ENCODE data around the gene CFAP74. TPM values are rescaled to one million over a fixed set of nuclear protein-coding genes. Genes with fewer than 3 reads are reported as not detected.

The CFAP74 gene
- total RNA-seq, 4 donors from 2014 or later = 0.13 TPM; not detected in 3

DNA sequence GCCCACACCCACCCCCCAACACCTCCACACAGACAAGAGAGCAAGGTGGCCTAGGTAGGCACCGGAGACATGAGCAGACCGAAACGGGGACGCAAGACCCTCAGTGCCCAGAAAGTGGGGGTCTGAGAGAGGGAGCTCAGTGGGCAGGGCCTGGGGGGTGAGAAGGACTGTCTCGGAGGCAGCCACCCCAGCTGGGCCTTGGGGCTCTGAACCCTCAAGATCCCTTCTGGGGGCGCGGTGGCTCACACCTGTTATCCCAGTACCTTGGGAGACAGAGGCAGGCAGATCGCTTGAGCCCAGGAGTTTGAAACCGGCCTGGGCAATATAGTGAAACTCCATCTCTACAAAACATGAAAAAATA, 103.6 kb downstream of the CFAP74 start:
- no peak for DNase-seq
- Histone ChIP-seq H3K36me3 (no peaks in the 10 kb centered on the region), H3K9me3 (no peaks in the 10 kb centered on the region), H3K4me3 (replicated peaks in 1 of 3) (no peak overlapping the region), H3K4me1 (peaks cover 2 to 4% of the 10 kb centered on the region in 2 donors), H3K27ac (no peak overlapping the region), H3K27me3 (no peaks in the 10 kb centered on the region)
- intact Hi-C loops (cut with DNase I) = no loop called here
- 90 to 93% methylated on average over 9 of the region's 9 CpGs for WGBS, 2 donors
- TF ChIP-seq POLR2A (IDR thresholded peaks at IDR 0.05) = no peak
- TF ChIP-seq, protein P1, sequence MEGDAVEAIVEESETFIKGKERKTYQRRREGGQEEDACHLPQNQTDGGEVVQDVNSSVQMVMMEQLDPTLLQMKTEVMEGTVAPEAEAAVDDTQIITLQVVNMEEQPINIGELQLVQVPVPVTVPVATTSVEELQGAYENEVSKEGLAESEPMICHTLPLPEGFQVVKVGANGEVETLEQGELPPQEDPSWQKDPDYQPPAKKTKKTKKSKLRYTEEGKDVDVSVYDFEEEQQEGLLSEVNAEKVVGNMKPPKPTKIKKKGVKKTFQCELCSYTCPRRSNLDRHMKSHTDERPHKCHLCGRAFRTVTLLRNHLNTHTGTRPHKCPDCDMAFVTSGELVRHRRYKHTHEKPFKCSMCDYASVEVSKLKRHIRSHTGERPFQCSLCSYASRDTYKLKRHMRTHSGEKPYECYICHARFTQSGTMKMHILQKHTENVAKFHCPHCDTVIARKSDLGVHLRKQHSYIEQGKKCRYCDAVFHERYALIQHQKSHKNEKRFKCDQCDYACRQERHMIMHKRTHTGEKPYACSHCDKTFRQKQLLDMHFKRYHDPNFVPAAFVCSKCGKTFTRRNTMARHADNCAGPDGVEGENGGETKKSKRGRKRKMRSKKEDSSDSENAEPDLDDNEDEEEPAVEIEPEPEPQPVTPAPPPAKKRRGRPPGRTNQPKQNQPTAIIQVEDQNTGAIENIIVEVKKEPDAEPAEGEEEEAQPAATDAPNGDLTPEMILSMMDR (IDR thresholded peaks at IDR 0.05) = no peak

DNA sequence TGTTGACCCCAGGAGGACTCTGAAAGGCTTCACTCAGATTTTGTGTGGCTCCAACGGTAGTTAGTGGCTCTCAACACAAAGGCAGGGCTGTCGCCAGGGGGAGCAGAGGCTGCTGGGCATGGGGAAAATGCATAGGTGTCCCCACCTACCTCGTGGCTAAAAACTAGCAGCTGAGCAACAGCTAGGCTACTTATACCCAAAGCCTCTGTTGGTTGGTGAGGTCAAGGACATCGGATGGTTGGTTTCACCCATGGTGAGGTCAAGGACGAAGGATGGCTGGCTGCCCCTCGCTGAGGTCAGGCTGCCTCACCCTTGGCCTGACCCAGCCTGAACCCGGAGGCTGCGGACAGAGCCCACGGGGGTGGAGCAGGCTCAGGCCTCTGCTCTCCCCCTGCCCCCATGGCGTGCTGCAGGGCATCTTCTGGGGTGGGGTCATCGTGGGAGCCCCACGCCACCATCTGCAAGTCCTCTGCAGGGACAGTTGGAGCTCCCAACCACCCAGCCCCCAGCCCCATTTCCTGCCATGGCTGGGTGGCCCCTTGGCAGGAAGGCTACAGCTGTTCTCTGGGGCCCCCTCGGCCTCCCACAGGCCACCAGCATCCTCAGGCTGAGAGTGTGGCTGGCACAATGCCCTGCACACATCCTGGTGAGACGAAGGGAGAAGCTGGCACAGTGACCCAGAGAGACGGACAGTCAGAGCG, 104.2 kb downstream of the CFAP74 start:
- TF ChIP-seq, protein P1 (IDR thresholded peaks at IDR 0.05) = no peak
- no peak for TF ChIP-seq POLR2A (IDR thresholded peaks at IDR 0.05)
- H3K36me3 ChIP-seq = no peaks in the 10 kb centered on the region
- peaks cover 7 to 10% of the 10 kb centered on the region in 2 donors for H3K4me1 ChIP-seq
- H3K4me3 ChIP-seq (replicated peaks in 1 of 3) = no peak overlapping the region
- no peaks in the 10 kb centered on the region for H3K9me3 ChIP-seq
- H3K27ac ChIP-seq = no peak overlapping the region
- intact Hi-C loops (cut with DNase I) = no loop called here
- no peak for DNase-seq
- WGBS, 2 donors = 58 to 68% methylated on average over 4 to 13 of the region's 16 CpGs
- no peaks in the 10 kb centered on the region for H3K27me3 ChIP-seq

DNA sequence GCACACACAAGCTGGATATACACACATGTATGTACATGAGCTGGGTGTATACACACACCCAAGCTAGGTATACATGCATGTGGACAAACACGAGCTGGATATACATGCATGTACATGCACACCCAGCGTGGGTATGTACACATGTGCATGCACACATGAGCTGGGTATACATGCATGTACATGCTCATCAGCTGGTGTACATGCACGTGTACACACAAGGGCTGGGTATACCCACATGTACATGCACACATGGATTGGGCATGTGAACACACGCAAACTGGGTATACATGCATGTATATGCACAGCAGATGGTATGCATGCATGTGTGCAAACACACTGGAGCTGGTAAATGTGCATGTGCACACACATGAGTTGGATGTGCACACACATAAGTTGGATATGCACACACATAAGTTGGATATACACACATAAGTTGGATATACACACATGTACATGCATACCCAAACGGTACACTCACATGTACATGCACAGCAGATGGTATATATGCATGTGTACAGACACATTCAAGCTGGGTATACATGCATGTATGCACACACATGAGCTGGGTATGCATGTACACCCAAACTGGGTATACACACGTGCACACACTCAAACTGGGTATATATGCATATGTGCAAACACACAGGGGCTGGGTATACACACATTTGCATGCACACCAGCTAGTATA, 105.2 kb downstream of the CFAP74 start:
- intact Hi-C loops (cut with DNase I) = no loop called here
- DNase-seq = no peak
- WGBS, 2 donors = 90 to 95% methylated on average over 5 to 6 of the region's 6 CpGs

DNA sequence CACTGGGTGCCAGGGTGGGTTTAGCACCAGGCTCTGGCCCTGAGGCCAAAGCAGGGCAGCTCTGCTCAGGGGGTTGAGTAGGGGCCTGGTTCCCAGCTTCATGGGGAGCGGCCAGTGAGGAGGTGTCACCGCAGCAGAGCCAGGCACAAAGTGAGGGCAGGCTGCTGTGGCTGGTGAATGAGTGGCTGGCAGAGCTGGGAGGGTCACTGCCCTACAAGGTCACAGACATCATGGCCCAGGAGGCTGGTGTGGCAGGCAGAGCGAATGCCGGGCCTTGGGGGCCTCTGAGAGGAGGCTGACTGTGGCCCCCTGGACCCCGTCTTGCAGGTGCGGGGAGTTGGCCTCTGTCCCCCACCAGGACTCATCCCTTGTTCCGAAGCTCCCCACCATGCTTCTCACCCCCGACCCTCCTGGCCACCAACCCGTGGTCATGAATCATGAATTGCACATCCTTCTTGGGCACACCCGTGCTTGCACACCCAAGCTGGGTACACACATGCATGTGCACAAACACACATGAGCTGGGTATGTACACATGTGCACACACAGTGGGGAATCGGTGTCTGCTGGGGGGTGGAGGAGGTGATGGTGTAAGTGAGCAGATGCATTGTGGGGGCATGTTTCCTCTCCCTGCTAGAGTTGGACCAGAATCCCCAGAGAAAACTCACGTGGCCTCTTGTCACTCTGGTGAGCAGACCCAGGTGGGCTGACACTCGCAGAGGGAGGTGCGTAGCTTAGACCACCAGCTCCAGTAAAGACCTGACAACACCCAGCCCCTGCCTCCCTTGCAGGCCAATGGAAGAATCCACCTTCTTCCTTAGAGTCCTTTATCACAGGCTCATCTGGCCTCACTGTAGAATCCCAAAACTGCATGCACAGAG, 107.9 kb downstream of the CFAP74 start:
- H3K36me3 ChIP-seq = no peaks in the 10 kb centered on the region
- peaks cover 20 to 27% of the 10 kb centered on the region in 2 donors for H3K4me1 ChIP-seq
- WGBS, 2 donors = 79 to 85% methylated on average over 6 to 14 of the region's 14 CpGs
- DNase-seq = no peak
- no peak overlapping the region for H3K4me3 ChIP-seq (replicated peaks in 1 of 3)
- H3K27ac ChIP-seq = no peak overlapping the region
- no peaks in the 10 kb centered on the region for H3K27me3 ChIP-seq
- intact Hi-C loops (cut with DNase I) = no loop called here
- no peaks in the 10 kb centered on the region for H3K9me3 ChIP-seq
- no peak for TF ChIP-seq POLR2A (IDR thresholded peaks at IDR 0.05)
- TF ChIP-seq, protein P1 (IDR thresholded peaks at IDR 0.05) = no peak

More for the DNA sequence above, 105.2 kb downstream of the CFAP74 start:
- no peaks in the 10 kb centered on the region for H3K27me3 ChIP-seq
- no peaks in the 10 kb centered on the region for H3K9me3 ChIP-seq
- H3K27ac ChIP-seq = no peak overlapping the region
- no peaks in the 10 kb centered on the region for H3K36me3 ChIP-seq
- TF ChIP-seq POLR2A (IDR thresholded peaks at IDR 0.05) = no peak
- TF ChIP-seq, protein P1 (IDR thresholded peaks at IDR 0.05) = no peak
- H3K4me1 ChIP-seq = peaks cover 11 to 16% of the 10 kb centered on the region in 2 donors
- H3K4me3 ChIP-seq (replicated peaks in 1 of 3) = no peak overlapping the region

Data from thyroid gland (tissue), 4 donors.